Measurements from ENCODE around the gene ADGRL1.

The ADGRL1 gene

GRCh38 chr19:14113762-14114414 is 92.1 kb downstream of the ADGRL1 start:
- no peak for TF ChIP-seq CTCF (conservative IDR thresholded peaks at IDR 0.05)
- no peak overlapping the region for H3K27ac ChIP-seq

GRCh38 chr19:14112809-14113385 is 93.1 kb downstream of the ADGRL1 start:
- H3K27ac ChIP-seq = no peak overlapping the region
- no peak for TF ChIP-seq CTCF (conservative IDR thresholded peaks at IDR 0.05)

- no peak overlapping the region for H3K27ac ChIP-seq
- TF ChIP-seq CTCF (conservative IDR thresholded peaks at IDR 0.05) = no peak
These were observed 93.7 kb downstream of the ADGRL1 start for GRCh38 chr19:14112051-14112808.

GRCh38 chr19:14111486-14111885 is 94.5 kb downstream of the ADGRL1 start:
- no peak overlapping the region for H3K27ac ChIP-seq
- no peak for TF ChIP-seq CTCF (conservative IDR thresholded peaks at IDR 0.05)

GRCh38 chr19:14110650-14111049 is 95.3 kb downstream of the ADGRL1 start:
- TF ChIP-seq CTCF (conservative IDR thresholded peaks at IDR 0.05) = no peak
- no peak overlapping the region for H3K27ac ChIP-seq

- no peak for TF ChIP-seq CTCF (conservative IDR thresholded peaks at IDR 0.05)
- no peak overlapping the region for H3K27ac ChIP-seq
These were observed 98.1 kb downstream of the ADGRL1 start for GRCh38 chr19:14107581-14108461.

- no peak for TF ChIP-seq CTCF (conservative IDR thresholded peaks at IDR 0.05)
- H3K27ac ChIP-seq = no peak overlapping the region
These were observed 99.1 kb downstream of the ADGRL1 start for GRCh38 chr19:14106840-14107239.
